AG04450 (cell line): ENCODE measurements around the gene MICB. TPM values are rescaled to one million over a fixed set of nuclear protein-coding genes. Genes with fewer than 3 reads are reported as not detected.
"Not testable (repeated sequence)": the region's sequence is repeated elsewhere in the genome, so short reads cannot be mapped to it uniquely, and the experiment has no call there.

Experiments used
- CTCF ChIA-PET: fragments of 300-600, 350-600 bp; formaldehyde crosslinking; extraction: SDS; loops from one replicate; lab custom pipeline; 2022; ENCODE audit warnings: antibody characterized with exemption, inconsistent platforms; lab: Charles Lee
- POLR2A ChIA-PET: fragments of 350-600 bp; formaldehyde crosslinking; extraction: SDS; loops from one replicate; lab custom pipeline; 2021; ENCODE audit warnings: antibody characterized with exemption, inconsistent platforms; lab: Yijun Ruan, JAX
- DNase-seq: peaks from one replicate; pipeline ENCODE4 v3.0.0-alpha.2; 2011; ENCODE audit warnings: low read depth, low spot score
- H3K27ac ChIP-seq: one replicate; pipeline ENCODE4 v1.5.1; 2012; ENCODE audit warnings: low read depth, low read length, control low read depth
- H3K27me3 ChIP-seq: one replicate; pipeline ENCODE4 v1.6.0; 2012; ENCODE audit warnings: low read length; ENCODE audit not compliant: control insufficient read depth, insufficient read depth
- H3K4me3 ChIP-seq: 2 replicates; pipeline ENCODE4 v1.5.1; 2011; ENCODE audit warnings: mild to moderate bottlenecking, low read depth, low read length, control low read depth
- H3K9me3 ChIP-seq: 2 replicates; pipeline ENCODE4 v1.5.1; 2012; ENCODE audit warnings: low read length; ENCODE audit not compliant: control insufficient read depth, insufficient read depth
- polyA plus RNA-seq: library from polyadenylated mRNA; depleted of rRNA; stranded (reverse); fragments of >200 nt; gene quantifications from 2 replicates; pipeline ENCODE4 v1.2.3, GENCODE V29; 2011
- TF ChIP-seq, protein P1 (sequence below): IDR thresholded peaks from 2 replicates; pipeline ENCODE4 v1.5.1; 2011; ENCODE audit warnings: low read depth, low read length, control low read depth, inconsistent platforms

MICB gene
- polyA plus RNA-seq, 1 experiment: 17.9 TPM

DNA sequence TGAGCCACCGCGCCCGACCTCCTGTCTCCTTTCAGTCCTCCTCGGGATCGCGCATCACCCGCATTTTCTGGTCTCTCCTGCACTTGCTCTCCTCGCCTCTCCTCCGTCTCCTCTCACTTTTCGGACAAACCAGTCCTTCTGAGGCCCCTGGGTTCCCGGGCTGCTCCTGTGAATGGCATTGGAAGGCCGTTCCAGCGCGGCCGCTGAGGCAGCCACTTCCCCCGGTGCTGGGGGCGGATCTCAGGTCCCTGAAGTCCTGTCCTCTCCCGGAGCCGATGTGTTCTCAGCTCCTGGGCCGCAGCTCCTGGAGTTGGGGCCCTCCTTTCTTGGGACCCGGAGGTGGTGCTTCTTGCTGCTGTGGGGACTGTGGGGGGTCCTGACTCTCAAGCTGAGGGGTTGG lies 803 bp downstream of the MICB start:
- CTCF ChIA-PET: no interaction called here
- TF ChIP-seq, protein P1, sequence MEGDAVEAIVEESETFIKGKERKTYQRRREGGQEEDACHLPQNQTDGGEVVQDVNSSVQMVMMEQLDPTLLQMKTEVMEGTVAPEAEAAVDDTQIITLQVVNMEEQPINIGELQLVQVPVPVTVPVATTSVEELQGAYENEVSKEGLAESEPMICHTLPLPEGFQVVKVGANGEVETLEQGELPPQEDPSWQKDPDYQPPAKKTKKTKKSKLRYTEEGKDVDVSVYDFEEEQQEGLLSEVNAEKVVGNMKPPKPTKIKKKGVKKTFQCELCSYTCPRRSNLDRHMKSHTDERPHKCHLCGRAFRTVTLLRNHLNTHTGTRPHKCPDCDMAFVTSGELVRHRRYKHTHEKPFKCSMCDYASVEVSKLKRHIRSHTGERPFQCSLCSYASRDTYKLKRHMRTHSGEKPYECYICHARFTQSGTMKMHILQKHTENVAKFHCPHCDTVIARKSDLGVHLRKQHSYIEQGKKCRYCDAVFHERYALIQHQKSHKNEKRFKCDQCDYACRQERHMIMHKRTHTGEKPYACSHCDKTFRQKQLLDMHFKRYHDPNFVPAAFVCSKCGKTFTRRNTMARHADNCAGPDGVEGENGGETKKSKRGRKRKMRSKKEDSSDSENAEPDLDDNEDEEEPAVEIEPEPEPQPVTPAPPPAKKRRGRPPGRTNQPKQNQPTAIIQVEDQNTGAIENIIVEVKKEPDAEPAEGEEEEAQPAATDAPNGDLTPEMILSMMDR: no peak
- Histone ChIP-seq H3K4me3 (peak overlapping the region; percentile 50), H3K27ac (no peak overlapping the region), H3K9me3 (no peaks in the 10 kb centered on the region), H3K27me3 (no peaks in the 10 kb centered on the region)
- no peak for DNase-seq
- POLR2A ChIA-PET: interaction anchor here (0.7 kb wide), 1 partner anchor 853 kb away, joined by 11 read pairs; no protein-coding TSS in a partner anchor

DNA sequence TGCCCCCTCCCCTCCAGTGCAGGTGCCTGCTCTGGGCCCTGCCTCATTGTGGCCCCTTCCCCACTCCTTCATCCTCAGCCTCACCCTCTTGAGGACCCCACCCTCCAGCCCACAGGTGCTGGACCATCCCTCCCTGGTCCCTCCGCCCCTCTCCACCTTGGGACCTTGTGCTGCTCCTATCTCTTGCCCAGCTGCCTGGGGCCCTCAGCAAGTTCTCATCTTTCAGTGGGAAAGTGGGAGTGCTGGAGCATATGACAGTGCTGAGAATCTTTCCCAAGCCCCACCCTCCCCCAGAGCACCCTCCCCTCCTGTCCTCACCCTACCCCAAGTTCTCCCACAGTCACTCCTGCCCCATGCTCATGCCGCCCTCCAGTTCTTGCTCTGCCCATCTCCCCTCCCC lies 1.7 kb downstream of the MICB start:
- H3K27ac ChIP-seq, DNase-seq, H3K9me3 ChIP-seq, H3K4me3 ChIP-seq, CTCF ChIA-PET, POLR2A ChIA-PET, H3K27me3 ChIP-seq: not testable (repeated sequence)

DNA sequence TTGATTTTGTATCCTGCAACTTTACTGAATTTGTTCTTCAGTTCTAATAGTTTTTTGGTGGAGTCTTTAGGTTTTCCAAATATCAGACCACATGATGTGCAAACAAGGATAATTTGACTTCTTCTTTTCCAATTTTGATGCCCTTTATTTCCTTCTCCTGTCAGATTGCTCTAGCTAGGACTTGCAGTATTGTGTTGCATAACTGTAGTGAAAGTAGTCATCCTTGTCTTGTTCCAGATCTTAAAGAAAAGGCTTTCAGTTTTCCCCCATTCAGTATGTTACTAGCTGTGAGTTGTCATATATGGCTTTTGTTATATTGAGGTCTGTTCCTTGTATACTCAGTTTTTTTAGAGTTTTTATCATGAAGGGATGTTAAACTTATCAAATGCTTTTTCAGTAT lies 4.6 kb downstream of the MICB start:
- DNase-seq: no peak
- Histone ChIP-seq H3K4me3 (no peak overlapping the region), H3K27me3 (no peaks in the 10 kb centered on the region), H3K27ac (no peak overlapping the region), H3K9me3 (no peaks in the 10 kb centered on the region)
- CTCF ChIA-PET: interaction anchor here (1.3 kb wide), 1 partner anchor 10 kb away, joined by 3 read pairs; no protein-coding TSS in a partner anchor
- POLR2A ChIA-PET: no interaction called here
- TF ChIP-seq, protein P1: no peak

DNA sequence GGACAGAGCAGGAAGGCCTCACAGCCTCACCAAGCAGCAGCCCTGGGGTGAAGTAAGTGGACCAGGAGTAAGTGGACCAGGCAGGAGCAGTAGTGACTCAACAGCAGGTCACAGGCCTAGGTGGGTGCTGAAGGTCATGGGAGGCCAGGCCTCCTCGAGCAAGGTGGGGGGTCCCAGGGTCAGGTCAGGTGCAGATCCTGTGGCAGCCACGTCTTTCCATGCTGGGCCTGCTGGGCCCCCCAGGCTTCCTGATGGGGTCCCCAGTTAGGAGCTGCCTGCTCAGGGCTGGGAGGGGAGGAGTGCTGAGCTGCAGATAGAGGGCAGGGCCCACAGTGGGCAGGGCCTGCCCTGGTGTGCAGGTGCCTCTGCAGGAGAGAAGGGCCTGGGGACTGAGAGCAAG lies 11.1 kb downstream of the MICB start:
- DNase-seq, H3K9me3 ChIP-seq, CTCF ChIA-PET, H3K4me3 ChIP-seq, H3K27ac ChIP-seq, H3K27me3 ChIP-seq, POLR2A ChIA-PET: not testable (repeated sequence)

DNA sequence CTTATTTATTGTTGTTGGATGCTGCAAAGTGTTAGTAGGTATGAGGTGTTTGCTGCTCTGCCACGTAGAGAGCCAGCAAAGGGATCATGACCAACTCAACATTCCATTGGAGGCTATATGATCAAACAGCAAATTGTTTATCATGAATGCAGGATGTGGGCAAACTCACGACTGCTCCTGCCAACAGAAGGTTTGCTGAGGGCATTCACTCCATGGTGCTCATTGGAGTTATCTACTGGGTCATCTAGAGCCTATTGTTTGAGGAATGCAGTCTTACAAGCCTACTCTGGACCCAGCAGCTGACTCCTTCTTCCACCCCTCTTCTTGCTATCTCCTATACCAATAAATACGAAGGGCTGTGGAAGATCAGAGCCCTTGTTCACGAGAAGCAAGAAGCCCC lies 12.1 kb downstream of the MICB start:
- Histone ChIP-seq H3K9me3 (peaks cover 3% of the 10 kb centered on the region), H3K27me3 (no peaks in the 10 kb centered on the region), H3K4me3 (no peak overlapping the region), H3K27ac (no peak overlapping the region)
- CTCF ChIA-PET: no interaction called here
- TF ChIP-seq, protein P1: no peak
- no peak for DNase-seq
- POLR2A ChIA-PET: no interaction called here

DNA sequence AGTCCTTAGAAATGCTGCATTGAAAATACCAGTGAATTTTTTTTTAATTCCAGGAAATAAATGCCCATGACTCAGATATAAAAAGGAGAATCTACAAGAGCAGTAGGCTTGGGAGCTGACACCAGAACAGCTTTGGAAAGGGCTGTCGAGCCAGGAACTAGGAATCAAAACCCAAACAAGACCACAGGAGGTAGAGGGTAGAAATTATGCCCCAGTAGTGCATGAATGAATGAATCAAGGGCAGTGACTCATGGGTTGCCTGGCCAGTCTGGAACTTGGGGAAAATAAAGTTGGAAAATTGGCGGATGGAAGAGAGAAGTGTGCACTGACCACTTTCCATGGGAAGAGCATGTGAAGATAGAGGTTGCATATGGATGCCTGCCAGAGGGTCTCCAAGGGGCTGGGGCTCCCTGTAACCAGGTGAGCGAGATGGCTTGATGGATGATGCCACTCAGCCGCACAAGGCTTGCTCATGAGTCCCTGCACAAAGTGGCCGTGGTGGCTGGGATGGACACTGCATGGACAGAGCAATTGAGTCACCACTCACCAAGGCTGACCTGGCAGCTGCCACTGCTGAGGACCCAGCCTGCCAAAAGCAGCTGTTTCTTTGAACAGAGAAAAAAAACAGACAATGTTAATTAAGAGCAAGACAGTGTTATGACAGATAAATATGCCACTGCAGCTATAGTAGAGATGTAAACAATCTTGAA lies 15.7 kb downstream of the MICB start:
- CTCF ChIA-PET: interaction anchor here (0.9 kb wide), 1 partner anchor 85 kb away, joined by 6 read pairs; no protein-coding TSS in a partner anchor
- Histone ChIP-seq H3K4me3 (no peak overlapping the region), H3K27me3 (no peaks in the 10 kb centered on the region), H3K27ac (no peak overlapping the region), H3K9me3 (peaks cover 3% of the 10 kb centered on the region)
- TF ChIP-seq, protein P1: no peak
- no peak for DNase-seq
- POLR2A ChIA-PET: interaction anchor here (1.1 kb wide), 1 partner anchor 16 kb away, joined by 4 read pairs; the partner anchor contains the start of gene MCCD1
